Activated CD4-positive, CD25-positive, alpha-beta regulatory T cell treated with anti-CD3 and anti-CD28 coated beads, Interleukin-2, amount 50 U/mL, for 16 hours (primary cell): ENCODE results near the gene FBXL7.

Experiments used
- DNase-seq: peaks from one replicate; pipeline ENCODE4 v3.0.0-alpha.2; 2020; ENCODE audit warnings: low read depth, low spot score

The FBXL7 gene

GRCh38 chr5:15938961-15939360, 439.0 kb downstream of the FBXL7 start:
- DNase-seq = no peak

DNA sequence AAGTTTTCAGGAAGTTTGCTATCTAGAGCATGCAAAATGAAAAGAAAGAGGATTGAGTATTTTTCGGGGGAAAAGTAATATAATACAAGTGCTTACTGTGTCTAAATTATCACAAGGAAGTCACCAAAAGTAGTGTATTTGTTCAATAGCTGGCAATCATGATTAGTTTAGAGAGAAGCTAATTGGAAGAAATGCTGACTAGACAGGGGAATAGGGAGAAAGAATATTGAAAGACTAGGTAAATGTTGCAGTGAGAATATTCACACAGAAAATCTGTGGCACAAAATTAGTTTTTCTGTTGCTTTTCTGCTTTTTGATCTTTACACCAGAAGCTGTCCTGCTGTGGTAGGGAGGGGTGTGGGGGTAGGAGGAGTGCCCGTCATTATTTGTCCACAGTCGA, 440.9 kb downstream of the FBXL7 start:
- no peak for DNase-seq

GRCh38 chr5:15943487-15943886, 443.5 kb downstream of the FBXL7 start:
- no peak for DNase-seq

DNA sequence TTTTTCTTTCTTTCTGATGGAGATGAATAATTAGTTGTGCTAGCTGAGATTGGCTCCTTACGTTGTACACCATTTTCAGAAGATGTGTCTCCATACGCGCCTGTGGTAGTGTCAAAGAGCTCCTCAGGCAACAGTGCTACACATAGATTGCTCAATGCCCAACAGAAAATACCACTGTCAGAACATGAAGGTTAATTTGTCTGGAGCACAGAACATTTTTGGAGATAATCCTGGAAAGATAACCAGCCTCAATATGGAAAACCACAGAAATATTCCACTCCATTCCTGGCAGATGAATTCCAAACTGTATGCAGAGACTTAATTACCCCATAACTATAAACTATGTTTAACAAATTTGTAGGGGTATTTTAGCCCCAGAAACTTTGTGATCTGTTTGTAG, 446.0 kb downstream of the FBXL7 start:
- no peak for DNase-seq

- DNase-seq = no peak
Observed at GRCh38 chr5:15948190-15948589, 448.2 kb downstream of the FBXL7 start.

DNA sequence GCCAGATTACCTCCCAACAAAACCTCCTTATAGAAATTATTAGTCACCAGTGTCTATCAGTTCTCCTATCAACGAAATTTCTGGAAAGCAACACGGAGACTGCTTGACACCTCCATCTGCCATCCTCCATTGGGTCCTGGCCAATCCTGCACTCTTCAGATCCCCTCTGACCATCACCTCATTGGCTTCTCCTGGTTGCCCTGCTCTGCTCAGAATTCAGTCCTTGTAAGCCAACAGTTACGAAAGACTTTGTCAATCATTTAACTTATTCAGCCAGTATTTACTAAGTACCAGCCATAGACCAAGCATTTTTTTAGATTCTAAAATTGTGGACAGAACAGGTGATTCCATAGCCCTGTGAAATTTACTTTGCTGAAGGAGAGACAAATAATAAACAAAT, 451.1 kb downstream of the FBXL7 start:
- no peak for DNase-seq

DNA sequence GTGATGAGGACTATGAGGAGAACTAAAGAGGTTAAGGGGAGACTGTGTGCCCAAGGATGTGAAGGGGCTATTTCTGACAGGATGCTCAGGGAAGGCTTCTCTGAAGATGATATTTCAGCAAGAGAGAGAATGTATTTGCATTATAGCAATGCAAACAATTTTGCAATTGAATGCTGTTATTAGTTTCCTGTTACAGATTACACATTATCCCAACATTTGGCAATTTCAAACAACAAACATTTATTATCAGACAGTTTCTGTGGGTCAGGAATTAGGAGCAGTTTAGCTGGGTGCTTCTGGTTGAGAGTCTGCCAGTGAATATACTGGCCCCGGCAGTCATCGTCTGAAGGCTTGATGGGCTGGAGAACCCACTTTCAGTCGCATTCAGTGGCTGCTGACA, 451.6 kb downstream of the FBXL7 start:
- no peak for DNase-seq

GRCh38 chr5:15956622-15957021, 456.6 kb downstream of the FBXL7 start:
- DNase-seq = no peak

- DNase-seq = no peak
Observed at GRCh38 chr5:15957124-15957523, 457.1 kb downstream of the FBXL7 start.

DNA sequence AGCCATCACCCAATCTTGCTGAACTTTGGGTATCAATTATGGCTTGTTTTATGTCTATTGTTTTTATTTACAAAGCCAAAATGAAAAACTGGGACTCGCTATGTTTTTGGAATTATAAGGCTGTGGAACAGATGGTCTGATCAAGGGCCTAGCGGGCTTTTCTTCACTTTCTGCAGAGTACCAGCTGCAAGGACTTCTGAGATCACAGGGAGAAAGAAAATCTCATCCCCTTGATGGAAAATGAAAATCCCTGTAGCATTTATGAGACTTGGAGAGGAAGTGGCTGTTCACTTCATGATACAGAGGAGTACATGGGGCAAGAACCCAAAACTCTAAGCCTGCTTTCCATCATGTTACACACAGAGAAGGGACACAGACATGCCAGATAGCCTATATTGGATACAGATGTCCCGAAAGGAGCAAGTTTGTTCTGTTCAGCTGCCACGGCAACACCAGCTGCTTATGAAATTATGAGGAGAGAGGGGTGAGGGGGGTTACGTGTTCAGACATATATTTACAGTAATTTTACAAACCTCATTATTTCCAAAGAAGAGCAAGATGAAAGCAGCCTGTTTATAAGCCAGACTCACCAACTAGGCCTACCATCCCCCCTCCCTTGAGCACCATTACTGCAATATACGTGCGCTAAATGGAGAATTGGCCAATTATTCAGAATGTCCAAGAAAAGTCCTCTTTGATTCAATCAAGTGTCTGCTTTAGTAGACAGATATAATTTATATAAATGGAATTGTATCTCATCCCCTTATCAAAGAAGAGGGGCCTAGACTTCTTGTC, 459.6 kb downstream of the FBXL7 start:
- no peak for DNase-seq

DNA sequence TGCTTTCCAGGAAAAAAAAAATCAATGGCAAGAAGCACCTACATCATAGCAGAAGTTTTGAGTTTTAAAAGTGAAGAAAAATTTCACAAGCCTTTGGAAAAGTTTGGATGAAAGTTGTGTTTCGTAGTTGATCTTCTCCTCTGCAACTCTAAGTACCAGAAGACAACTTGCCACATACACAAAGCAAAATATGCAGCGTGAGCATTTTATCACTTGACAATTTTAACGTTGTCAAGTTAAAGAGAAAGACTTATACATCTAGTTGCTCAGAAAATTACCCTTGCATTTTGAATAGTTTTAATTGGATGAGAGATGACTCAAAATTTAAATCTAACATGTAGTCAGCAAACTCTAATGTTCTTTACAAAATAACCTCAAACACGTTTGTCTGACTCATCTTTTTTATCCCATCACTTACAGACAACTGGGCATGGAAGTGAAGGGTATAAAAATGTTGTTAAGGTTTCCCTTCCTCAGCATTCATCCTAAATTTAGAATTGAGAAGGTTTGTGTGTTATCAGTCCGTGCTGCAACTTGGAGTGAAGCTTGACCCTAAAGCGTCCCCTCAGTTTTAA, 466.2 kb downstream of the FBXL7 start:
- DNase-seq = no peak

DNA sequence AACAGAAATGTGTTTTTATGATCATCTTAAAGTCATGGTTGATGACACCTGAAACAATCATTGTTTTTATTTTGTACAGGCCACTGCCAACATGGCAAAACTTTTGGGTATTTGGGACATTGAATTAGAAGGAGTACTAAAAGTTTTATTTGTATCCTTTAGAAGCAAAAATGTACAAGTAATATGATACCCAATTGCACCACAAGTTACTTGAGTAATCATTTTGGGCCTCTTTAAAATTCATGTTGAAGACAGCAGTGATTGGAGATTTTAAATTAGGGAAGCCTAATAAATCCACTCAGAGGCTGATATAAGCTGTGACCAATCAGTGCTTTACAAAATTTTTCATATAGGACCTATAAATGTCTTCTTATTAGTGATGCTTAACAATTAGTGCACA, 466.7 kb downstream of the FBXL7 start:
- no peak for DNase-seq

DNA sequence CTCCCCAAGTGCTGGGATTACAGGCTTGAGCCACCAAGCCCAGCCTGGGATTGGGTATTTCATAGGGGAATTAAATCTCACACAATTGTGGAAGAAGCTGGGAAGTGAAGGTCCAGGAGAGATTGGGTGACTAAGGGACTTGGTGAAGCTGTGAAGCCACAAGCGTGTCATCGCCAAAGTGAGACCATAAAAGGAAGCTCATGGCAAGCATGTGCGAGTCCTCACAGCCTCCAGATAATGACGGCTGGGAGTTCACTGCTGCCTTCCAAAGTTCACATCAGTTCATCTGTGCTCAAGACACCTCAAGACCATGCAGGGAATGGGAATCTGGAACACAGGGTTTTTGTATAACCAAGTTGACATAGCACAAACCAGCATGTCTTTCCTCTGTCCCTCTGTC, 469.0 kb downstream of the FBXL7 start:
- no peak for DNase-seq

DNA sequence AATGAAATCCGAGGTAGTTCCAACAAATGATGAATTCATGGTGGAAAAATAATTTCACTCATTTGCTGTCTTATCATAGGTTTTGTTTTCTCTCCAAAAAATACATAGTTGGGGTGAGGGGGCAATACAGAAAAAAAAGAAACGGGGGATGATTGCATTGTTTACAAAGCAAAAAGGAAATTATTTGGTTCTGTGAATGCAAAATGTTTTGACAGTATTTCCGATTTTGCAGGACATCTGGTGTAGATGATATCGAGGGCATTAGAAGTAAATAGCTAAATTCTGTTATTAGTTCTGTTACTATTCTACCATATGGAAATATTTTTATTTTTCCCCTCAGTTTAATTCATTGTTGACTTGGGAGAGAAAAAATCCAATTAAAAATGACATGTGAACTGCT, 477.9 kb downstream of the FBXL7 start:
- DNase-seq = no peak

DNA sequence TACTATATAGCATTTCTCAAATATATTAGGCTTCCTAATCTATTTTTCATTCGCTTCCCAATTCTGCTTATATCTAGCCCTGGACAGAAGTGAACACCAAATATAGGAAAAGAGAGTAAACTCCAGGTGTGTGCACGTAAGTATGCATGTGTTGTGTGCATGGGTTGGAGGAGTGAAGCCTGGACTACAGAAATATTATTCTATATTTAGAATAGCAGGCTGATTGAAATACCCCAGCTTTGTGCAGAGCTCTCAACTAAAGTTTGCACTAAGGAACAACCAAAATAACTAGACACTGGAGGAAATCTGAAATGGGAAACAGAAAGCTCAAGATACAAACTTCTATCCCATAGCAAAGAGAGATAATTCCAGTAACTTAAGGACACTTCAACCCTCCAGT, 480.9 kb downstream of the FBXL7 start:
- DNase-seq = no peak

GRCh38 chr5:15983392-15983791, 483.4 kb downstream of the FBXL7 start:
- no peak for DNase-seq
